Liver (tissue), 9 donors: ENCODE results near the gene C6orf89. TPM values are rescaled to one million over a fixed set of nuclear protein-coding genes. Genes with fewer than 3 reads are reported as not detected.

Experiments
- DNase-seq: peaks from one replicate; pipeline ENCODE4 v3.0.0-alpha.2; 2017; ENCODE audit warnings: low spot score
- H3K27ac ChIP-seq, 2 donors: one replicate each; pipeline ENCODE4 v1.7.0; 2013; ENCODE audit warnings: inconsistent platforms in 2 of 2, low read length in 2 of 2, control low read depth in 1 of 2, low read depth in 1 of 2, mild to moderate bottlenecking in 1 of 2
- H3K27me3 ChIP-seq, 4 donors: one replicate each; pipeline versions ENCODE4 v1.6.1 to v1.7.0; 2013; ENCODE audit warnings: low read length in 3 of 4, inconsistent platforms in 1 of 4, mild to moderate bottlenecking in 1 of 4, moderate library complexity in 1 of 4; ENCODE audit not compliant: control insufficient read depth in 4 of 4, insufficient read depth in 4 of 4
- H3K36me3 ChIP-seq, 4 donors: one replicate each; pipeline versions ENCODE4 v1.6.1 to v1.7.0; 2013; ENCODE audit warnings: low read length in 3 of 4, mild to moderate bottlenecking in 3 of 4, low read depth in 1 of 4, moderate library complexity in 1 of 4; ENCODE audit not compliant: control insufficient read depth in 4 of 4, insufficient read depth in 3 of 4
- H3K4me1 ChIP-seq, 4 donors: one replicate each; pipeline versions ENCODE4 v1.6.1 to v1.7.0; 2013; ENCODE audit warnings: low read length in 3 of 4, mild to moderate bottlenecking in 3 of 4, moderate library complexity in 1 of 4; ENCODE audit not compliant: control insufficient read depth in 4 of 4, insufficient read depth in 4 of 4
- H3K4me3 ChIP-seq, 3 donors: one replicate each; pipeline versions ENCODE4 v1.6.1 to v1.7.0; 2013; ENCODE audit warnings: low read length in 3 of 3, control low read depth in 1 of 3, low read depth in 1 of 3, mild to moderate bottlenecking in 1 of 3
- H3K9ac ChIP-seq, 2 donors: one replicate each; pipeline ENCODE4 v1.7.0; 2013; ENCODE audit warnings: low read length in 2 of 2, mild to moderate bottlenecking in 2 of 2, moderate library complexity in 2 of 2, control low read depth in 1 of 2, low read depth in 1 of 2
- H3K9me3 ChIP-seq, 4 donors: one replicate each; pipeline versions ENCODE4 v1.6.1 to v1.7.0; 2013; ENCODE audit warnings: low read length in 3 of 4; ENCODE audit not compliant: control insufficient read depth in 4 of 4
- EGR1 ChIP-seq, 2 donors: IDR thresholded peaks; 2 replicates each; pipeline ENCODE4 v1.6.1; 2016 to 2018; ENCODE audit warnings: antibody characterized with exemption in 2 of 2, low read depth in 2 of 2
- FOXA1 ChIP-seq: IDR thresholded peaks from 2 replicates; pipeline ENCODE4 v1.6.1; 2016; ENCODE audit warnings: antibody characterized with exemption
- GABPA ChIP-seq, 2 donors: IDR thresholded peaks in 1 of 2; conservative IDR thresholded peaks in 1 of 2; 2 replicates each; pipeline ENCODE4 v1.6.1; 2016; ENCODE audit warnings: antibody characterized with exemption in 2 of 2, mild to moderate bottlenecking in 1 of 2, moderate library complexity in 1 of 2
- HNF4A ChIP-seq, 2 donors: conservative IDR thresholded peaks; 2 replicates each; pipeline ENCODE4 v1.6.1; 2016; ENCODE audit warnings: antibody characterized with exemption in 2 of 2, mild to moderate bottlenecking in 2 of 2
- HNF4G ChIP-seq: IDR thresholded peaks from 2 replicates; pipeline ENCODE4 v1.6.1; 2016; ENCODE audit warnings: antibody characterized with exemption
- JUND ChIP-seq, 2 donors: IDR thresholded peaks; 2 replicates each; pipeline ENCODE4 v1.6.1; 2016; ENCODE audit warnings: antibody characterized with exemption in 2 of 2
- NR2F2 ChIP-seq: IDR thresholded peaks from 2 replicates; pipeline ENCODE4 v1.6.1; 2016; ENCODE audit warnings: antibody characterized with exemption
- RAD21 ChIP-seq, 2 donors: IDR thresholded peaks; 2 replicates each; pipeline ENCODE4 v1.6.1; 2016; ENCODE audit warnings: antibody characterized with exemption in 2 of 2, mild to moderate bottlenecking in 2 of 2
- RXRA ChIP-seq, 2 donors: IDR thresholded peaks; 2 replicates each; pipeline ENCODE4 v1.6.1; 2017 to 2018; ENCODE audit warnings: antibody characterized with exemption in 2 of 2, mild to moderate bottlenecking in 1 of 2
- SP1 ChIP-seq: IDR thresholded peaks from 2 replicates; pipeline ENCODE4 v1.6.1; 2018; ENCODE audit warnings: antibody characterized with exemption, mild to moderate bottlenecking
- TAF1 ChIP-seq: conservative IDR thresholded peaks from 2 replicates; pipeline ENCODE4 v1.6.1; 2016; ENCODE audit warnings: antibody characterized with exemption, mild to moderate bottlenecking
- YY1 ChIP-seq: IDR thresholded peaks from 2 replicates; pipeline ENCODE4 v1.6.1; 2016; ENCODE audit warnings: antibody characterized with exemption, mild to moderate bottlenecking
- WGBS: extraction: QIAGEN DNeasy Blood & Tissue Kit; methylation state at CpG from one replicate; pipeline ENCODE4 v1.1.7; 2013; 5-methylcytosine and 5-hydroxymethylcytosine counted together
- polyA plus RNA-seq, 2 donors: library from polyadenylated mRNA; stranded (reverse) in 1 of 2; unstranded in 1 of 2; fragments of 200-250 nt in 1 of 2; fragments of >200 nt in 1 of 2; fragmentation: Nextera tagmentation in 1 of 2; extraction: Ambion mirVana in 1 of 2; gene quantifications; one replicate each; pipeline versions ENCODE4 v1.2.1 to v1.2.3, GENCODE V29; 2013 to 2015
- total RNA-seq, 2 donors: library from RNA; depleted of rRNA; stranded (reverse); fragments of >200 nt; gene quantifications; one replicate each; pipeline ENCODE4 v1.2.3, GENCODE V29; 2014
- TF ChIP-seq, protein P1 (sequence below): fragments of 150-350 bp; IDR thresholded peaks from 2 replicates; pipeline ENCODE4 v1.5.1; 2017; ENCODE audit warnings: improper control_type of control experiment, low read depth, low read length; ENCODE audit not compliant: missing input control
- TF ChIP-seq, protein P2 (sequence below): IDR thresholded peaks from 2 replicates; pipeline ENCODE4 v1.6.1; 2016; ENCODE audit warnings: antibody characterized with exemption
- TF ChIP-seq, protein P3 (sequence below): IDR thresholded peaks from 2 replicates; pipeline ENCODE4 v1.6.1; 2016; ENCODE audit warnings: antibody characterized with exemption
- TF ChIP-seq, protein P4 (sequence below): IDR thresholded peaks from 2 replicates; pipeline ENCODE4 v1.6.1; 2016; ENCODE audit warnings: antibody characterized with exemption
- TF ChIP-seq, protein P5 (sequence below): IDR thresholded peaks from 2 replicates; pipeline ENCODE4 v1.6.1; 2016; ENCODE audit warnings: antibody characterized with exemption, mild to moderate bottlenecking
- donor health status: healthy.
- donor health status: healthy.
- donor health status: healthy.
- donor health status: healthy.
- donor health status: healthy.

C6orf89 gene
- total and polyA plus RNA-seq, 4 donors = 14.0 to 27.2 (median 21.0) TPM

DNA sequence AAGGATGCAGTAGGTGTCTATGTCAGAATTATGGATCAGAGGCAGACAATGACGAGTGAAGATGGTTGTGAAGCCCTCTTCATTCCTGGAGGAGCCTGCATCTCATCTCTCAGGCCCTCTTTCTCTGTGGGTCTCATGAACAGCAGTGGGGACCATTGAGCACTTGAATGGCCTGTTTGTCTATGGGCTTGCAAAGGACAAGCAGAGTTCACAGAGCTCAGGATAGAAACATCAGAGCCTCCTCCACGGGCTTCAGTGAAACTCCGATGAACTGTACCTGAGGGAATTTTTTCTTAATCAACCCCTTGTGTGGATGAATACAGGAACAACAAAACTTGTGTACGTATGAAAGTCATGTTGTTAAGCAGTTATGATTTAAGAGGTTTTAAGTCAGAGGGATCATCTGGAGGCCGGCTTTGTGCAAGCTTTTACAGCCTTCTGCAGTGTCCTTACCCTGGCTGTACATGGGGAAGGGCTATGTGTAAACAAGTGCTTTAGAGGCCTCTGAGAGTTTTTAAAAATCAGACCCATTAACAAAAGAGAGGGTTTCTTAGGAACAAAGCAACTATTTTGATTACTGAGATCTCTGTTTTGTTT is 39.1 kb downstream of the C6orf89 start:
- no peak overlapping the region for H3K4me3 ChIP-seq
- 84% methylated on average over 5 of the region's 5 CpGs for WGBS
- H3K27ac ChIP-seq = no peak overlapping the region
- H3K9me3 ChIP-seq = no peaks in the 10 kb centered on the region
- TF ChIP-seq HNF4G (no peak), FOXA1 (no peak), RAD21 (IDR thresholded peaks at IDR 0.05) (no peak), EGR1 (IDR thresholded peaks at IDR 0.05; ENCODE audit: low read depth in 2 of 2) (no peak), JUND (IDR thresholded peaks at IDR 0.05) (no peak), YY1 (no peak), RXRA (IDR thresholded peaks at IDR 0.05) (no peak), NR2F2 (no peak)
- TF ChIP-seq, protein P1, sequence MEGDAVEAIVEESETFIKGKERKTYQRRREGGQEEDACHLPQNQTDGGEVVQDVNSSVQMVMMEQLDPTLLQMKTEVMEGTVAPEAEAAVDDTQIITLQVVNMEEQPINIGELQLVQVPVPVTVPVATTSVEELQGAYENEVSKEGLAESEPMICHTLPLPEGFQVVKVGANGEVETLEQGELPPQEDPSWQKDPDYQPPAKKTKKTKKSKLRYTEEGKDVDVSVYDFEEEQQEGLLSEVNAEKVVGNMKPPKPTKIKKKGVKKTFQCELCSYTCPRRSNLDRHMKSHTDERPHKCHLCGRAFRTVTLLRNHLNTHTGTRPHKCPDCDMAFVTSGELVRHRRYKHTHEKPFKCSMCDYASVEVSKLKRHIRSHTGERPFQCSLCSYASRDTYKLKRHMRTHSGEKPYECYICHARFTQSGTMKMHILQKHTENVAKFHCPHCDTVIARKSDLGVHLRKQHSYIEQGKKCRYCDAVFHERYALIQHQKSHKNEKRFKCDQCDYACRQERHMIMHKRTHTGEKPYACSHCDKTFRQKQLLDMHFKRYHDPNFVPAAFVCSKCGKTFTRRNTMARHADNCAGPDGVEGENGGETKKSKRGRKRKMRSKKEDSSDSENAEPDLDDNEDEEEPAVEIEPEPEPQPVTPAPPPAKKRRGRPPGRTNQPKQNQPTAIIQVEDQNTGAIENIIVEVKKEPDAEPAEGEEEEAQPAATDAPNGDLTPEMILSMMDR = no peak
- TF ChIP-seq, protein P2, sequence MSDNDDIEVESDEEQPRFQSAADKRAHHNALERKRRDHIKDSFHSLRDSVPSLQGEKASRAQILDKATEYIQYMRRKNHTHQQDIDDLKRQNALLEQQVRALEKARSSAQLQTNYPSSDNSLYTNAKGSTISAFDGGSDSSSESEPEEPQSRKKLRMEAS = no peak
- TF ChIP-seq, protein P3, sequence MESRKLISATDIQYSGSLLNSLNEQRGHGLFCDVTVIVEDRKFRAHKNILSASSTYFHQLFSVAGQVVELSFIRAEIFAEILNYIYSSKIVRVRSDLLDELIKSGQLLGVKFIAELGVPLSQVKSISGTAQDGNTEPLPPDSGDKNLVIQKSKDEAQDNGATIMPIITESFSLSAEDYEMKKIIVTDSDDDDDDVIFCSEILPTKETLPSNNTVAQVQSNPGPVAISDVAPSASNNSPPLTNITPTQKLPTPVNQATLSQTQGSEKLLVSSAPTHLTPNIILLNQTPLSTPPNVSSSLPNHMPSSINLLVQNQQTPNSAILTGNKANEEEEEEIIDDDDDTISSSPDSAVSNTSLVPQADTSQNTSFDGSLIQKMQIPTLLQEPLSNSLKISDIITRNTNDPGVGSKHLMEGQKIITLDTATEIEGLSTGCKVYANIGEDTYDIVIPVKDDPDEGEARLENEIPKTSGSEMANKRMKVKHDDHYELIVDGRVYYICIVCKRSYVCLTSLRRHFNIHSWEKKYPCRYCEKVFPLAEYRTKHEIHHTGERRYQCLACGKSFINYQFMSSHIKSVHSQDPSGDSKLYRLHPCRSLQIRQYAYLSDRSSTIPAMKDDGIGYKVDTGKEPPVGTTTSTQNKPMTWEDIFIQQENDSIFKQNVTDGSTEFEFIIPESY = no peak
- H3K4me1 ChIP-seq = no peaks in the 10 kb centered on the region
- no peaks in the 10 kb centered on the region for H3K27me3 ChIP-seq
- no peak for DNase-seq
- no peak overlapping the region for H3K9ac ChIP-seq
- H3K36me3 ChIP-seq = peaks cover 0 to 34% (median 19%) of the 10 kb centered on the region in 4 donors

DNA sequence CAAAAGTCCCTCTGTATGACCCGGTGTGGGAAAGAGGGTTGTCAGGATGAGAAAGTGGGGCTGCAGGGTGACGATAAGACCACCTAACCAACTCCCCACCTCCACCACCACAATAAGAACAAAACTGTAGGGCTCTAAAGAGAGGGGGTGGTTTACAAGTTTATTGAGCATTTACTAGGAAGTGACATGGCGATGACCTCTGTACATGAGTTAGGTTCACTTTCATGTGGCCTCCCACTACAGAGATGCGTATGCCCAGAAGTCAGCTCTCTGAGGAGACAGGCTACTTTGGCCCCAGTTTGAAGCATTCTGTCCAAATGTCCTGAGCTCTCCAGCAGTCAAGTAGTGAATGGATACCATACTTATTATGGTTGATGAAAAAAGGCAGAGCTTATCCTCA is 40.1 kb downstream of the C6orf89 start:
- Histone ChIP-seq H3K27me3 (no peaks in the 10 kb centered on the region), H3K4me3 (no peak overlapping the region), H3K27ac (no peak overlapping the region), H3K4me1 (no peaks in the 10 kb centered on the region), H3K9me3 (no peaks in the 10 kb centered on the region), H3K36me3 (peaks cover 0 to 30% (median 16%) of the 10 kb centered on the region in 4 donors), H3K9ac (no peak overlapping the region)
- WGBS = 95% methylated on average over 4 of the region's 4 CpGs
- TF ChIP-seq NR2F2 = no peak
- no peak for TF ChIP-seq RXRA (IDR thresholded peaks at IDR 0.05)
- TF ChIP-seq SP1 = no peak
- no peak for TF ChIP-seq TAF1
- TF ChIP-seq FOXA1 = no peak
- TF ChIP-seq, protein P1 = no peak
- TF ChIP-seq, protein P4, sequence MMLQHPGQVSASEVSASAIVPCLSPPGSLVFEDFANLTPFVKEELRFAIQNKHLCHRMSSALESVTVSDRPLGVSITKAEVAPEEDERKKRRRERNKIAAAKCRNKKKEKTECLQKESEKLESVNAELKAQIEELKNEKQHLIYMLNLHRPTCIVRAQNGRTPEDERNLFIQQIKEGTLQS = no peak
- TF ChIP-seq HNF4A (conservative IDR thresholded peaks at IDR 0.05) = no peak
- no peak for TF ChIP-seq GABPA (IDR thresholded peaks at IDR 0.05 in 1 of 2, conservative IDR thresholded peaks at IDR 0.05 in 1 of 2)
- TF ChIP-seq, protein P3 = no peak
- TF ChIP-seq, protein P5, sequence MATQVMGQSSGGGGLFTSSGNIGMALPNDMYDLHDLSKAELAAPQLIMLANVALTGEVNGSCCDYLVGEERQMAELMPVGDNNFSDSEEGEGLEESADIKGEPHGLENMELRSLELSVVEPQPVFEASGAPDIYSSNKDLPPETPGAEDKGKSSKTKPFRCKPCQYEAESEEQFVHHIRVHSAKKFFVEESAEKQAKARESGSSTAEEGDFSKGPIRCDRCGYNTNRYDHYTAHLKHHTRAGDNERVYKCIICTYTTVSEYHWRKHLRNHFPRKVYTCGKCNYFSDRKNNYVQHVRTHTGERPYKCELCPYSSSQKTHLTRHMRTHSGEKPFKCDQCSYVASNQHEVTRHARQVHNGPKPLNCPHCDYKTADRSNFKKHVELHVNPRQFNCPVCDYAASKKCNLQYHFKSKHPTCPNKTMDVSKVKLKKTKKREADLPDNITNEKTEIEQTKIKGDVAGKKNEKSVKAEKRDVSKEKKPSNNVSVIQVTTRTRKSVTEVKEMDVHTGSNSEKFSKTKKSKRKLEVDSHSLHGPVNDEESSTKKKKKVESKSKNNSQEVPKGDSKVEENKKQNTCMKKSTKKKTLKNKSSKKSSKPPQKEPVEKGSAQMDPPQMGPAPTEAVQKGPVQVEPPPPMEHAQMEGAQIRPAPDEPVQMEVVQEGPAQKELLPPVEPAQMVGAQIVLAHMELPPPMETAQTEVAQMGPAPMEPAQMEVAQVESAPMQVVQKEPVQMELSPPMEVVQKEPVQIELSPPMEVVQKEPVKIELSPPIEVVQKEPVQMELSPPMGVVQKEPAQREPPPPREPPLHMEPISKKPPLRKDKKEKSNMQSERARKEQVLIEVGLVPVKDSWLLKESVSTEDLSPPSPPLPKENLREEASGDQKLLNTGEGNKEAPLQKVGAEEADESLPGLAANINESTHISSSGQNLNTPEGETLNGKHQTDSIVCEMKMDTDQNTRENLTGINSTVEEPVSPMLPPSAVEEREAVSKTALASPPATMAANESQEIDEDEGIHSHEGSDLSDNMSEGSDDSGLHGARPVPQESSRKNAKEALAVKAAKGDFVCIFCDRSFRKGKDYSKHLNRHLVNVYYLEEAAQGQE = no peak
- TF ChIP-seq, protein P2 = no peak
- no peak for TF ChIP-seq HNF4G
- no peak for TF ChIP-seq RAD21 (IDR thresholded peaks at IDR 0.05)
- no peak for DNase-seq
